GM06990 (cell line): ENCODE data around the gene DNAJC6.

Source experiments
- DNase-seq: peaks from one replicate; pipeline ENCODE4 v3.0.0-alpha.2; 2011; ENCODE audit not compliant: insufficient read length; ENCODE audit errors: extremely low read depth
- H3K27me3 ChIP-seq: replicated peaks from 2 replicates; pipeline ENCODE4 v1.6.0; 2011; ENCODE audit warnings: low read length; ENCODE audit not compliant: control insufficient read depth, insufficient read depth
- H3K36me3 ChIP-seq: 2 replicates; pipeline ENCODE4 v1.5.1; 2011; ENCODE audit warnings: low read length; ENCODE audit not compliant: control insufficient read depth, insufficient read depth
- H3K4me3 ChIP-seq: replicated peaks from 2 replicates; pipeline ENCODE4 v1.5.1; 2011; ENCODE audit warnings: low read depth, mild to moderate bottlenecking, control low read depth, low read length
- TF ChIP-seq, protein P1 (sequence below): IDR thresholded peaks from 2 replicates; pipeline ENCODE4 v1.5.1; 2011; ENCODE audit warnings: low read length, control low read depth, mild to moderate bottlenecking, inconsistent platforms; ENCODE audit not compliant: insufficient read depth, poor library complexity, severe bottlenecking

The DNAJC6 gene

DNA sequence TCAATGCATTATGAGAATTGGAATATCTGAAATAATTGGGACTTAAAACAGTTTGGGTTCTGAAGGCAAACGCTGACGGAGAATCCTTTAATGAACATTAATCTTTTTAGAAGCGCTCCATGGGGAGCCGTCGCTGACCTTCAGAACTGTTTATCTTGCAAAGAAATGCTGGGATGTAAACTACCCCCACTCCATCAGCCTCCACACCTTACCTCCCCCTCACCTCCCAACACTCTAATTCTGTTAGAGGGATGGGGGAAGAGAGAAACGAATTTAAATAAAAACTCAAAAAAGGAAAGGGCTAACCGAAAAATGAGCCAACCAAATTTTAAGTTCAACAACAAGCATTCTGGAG, 44.1 kb upstream of the DNAJC6 start:
- TF ChIP-seq, protein P1, sequence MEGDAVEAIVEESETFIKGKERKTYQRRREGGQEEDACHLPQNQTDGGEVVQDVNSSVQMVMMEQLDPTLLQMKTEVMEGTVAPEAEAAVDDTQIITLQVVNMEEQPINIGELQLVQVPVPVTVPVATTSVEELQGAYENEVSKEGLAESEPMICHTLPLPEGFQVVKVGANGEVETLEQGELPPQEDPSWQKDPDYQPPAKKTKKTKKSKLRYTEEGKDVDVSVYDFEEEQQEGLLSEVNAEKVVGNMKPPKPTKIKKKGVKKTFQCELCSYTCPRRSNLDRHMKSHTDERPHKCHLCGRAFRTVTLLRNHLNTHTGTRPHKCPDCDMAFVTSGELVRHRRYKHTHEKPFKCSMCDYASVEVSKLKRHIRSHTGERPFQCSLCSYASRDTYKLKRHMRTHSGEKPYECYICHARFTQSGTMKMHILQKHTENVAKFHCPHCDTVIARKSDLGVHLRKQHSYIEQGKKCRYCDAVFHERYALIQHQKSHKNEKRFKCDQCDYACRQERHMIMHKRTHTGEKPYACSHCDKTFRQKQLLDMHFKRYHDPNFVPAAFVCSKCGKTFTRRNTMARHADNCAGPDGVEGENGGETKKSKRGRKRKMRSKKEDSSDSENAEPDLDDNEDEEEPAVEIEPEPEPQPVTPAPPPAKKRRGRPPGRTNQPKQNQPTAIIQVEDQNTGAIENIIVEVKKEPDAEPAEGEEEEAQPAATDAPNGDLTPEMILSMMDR: no peak
- Histone ChIP-seq H3K27me3 (no peaks in the 10 kb centered on the region), H3K36me3 (no peaks in the 10 kb centered on the region), H3K4me3 (peak overlapping the region; percentile 63)
- DNase-seq: no peak

DNA sequence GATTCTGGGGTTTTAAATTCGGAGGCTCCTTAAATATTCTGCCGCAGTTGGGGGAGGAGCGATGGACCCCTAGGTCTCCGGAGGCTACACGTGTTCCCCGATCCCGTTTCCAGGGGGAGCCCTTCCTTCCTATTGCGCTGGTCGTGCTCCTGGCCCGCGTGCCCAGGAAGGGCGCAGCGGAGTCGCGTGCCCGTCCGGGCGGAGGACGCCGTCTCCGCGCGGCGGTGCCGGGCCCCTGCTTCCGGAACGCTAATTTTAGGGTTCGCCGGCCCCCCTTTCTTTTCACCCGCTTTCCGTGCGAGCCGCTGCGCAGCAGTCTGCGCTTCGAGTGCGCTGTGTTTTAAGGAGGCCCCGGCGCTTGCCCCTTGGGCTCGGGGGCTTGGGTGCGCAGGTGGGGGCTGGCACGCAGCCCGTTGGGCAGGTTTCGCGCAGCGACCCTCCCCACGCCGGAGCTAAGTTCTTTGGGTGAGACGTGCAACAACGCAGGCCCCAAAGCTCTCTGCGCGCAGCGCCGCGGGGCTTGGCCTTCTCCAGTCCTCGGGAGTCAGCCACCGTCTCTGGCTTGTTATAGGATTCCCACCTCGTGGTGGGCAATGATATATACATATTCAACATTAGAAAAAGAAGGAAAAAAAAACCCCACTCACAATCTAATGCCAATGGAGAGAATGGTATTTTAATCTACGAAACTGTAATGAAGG, 43.5 kb upstream of the DNAJC6 start:
- DNase-seq: peak; percentile 77
- Histone ChIP-seq H3K4me3 (peak overlapping the region; percentile 63), H3K36me3 (no peaks in the 10 kb centered on the region), H3K27me3 (no peaks in the 10 kb centered on the region)
- TF ChIP-seq, protein P1: no peak

DNA sequence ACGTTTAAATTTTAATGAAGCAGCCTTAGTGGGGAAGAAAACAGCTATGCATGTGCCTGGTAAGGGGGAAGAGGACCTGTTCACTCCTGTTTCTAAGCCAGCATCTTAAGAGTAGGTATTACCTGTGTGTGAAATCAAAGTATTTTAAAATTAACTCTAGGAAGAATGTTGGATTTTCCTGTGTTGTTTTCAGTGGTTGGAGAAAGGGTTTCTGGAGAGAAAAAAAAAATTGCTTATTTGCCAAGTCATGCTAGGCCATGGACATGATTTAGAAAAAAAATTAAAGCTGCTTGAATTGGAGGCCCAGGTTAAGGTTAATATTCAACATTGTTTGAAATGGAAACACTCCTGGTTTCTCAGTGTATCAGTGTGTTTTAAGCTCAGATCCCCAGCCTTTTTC, 42.9 kb upstream of the DNAJC6 start:
- Histone ChIP-seq H3K4me3 (no peak overlapping the region), H3K36me3 (no peaks in the 10 kb centered on the region), H3K27me3 (no peaks in the 10 kb centered on the region)
- no peak for DNase-seq
- TF ChIP-seq, protein P1: no peak

DNA sequence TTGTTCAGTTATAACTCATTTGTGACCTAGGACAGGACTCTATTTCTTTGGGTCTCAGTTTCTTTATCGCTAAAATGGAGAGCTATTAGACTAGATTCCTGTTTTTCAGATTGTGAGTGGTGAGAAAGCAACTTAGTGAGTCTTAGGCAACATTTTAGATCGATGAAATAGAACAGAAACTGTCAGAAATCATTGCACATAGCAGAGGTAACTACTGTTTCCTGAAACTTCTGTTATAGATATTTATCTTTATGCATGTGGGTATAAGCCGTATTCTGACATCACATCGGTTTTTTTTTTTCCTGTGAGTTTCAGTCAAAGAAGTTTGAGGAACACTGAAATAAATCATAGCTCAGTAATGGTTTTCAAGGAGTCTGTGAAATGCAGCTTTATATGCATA, 42.1 kb upstream of the DNAJC6 start:
- Histone ChIP-seq H3K36me3 (no peaks in the 10 kb centered on the region), H3K27me3 (no peaks in the 10 kb centered on the region), H3K4me3 (no peak overlapping the region)
- TF ChIP-seq, protein P1: no peak
- no peak for DNase-seq

DNA sequence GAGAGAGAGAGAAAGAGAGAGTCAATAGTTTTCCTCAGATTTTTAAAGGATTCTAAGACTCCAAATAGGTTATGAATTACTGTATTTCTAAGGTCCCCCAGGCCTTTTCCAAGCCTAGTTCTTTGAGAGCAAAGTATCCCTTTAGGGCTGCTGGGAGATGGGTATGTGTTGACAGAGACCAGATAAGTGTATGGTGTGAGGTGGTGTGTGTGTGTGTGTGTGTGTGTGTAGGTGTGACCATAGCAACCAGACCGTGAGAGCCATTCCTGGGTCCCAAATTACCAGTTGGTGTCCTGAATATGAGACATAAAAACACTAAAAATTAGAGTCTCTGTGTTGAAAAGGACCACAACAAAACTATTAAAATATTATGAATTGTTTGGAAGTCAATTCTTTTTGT, 41.7 kb upstream of the DNAJC6 start:
- no peak for DNase-seq
- Histone ChIP-seq H3K36me3 (no peaks in the 10 kb centered on the region), H3K27me3 (no peaks in the 10 kb centered on the region), H3K4me3 (no peak overlapping the region)
- TF ChIP-seq, protein P1: no peak

DNA sequence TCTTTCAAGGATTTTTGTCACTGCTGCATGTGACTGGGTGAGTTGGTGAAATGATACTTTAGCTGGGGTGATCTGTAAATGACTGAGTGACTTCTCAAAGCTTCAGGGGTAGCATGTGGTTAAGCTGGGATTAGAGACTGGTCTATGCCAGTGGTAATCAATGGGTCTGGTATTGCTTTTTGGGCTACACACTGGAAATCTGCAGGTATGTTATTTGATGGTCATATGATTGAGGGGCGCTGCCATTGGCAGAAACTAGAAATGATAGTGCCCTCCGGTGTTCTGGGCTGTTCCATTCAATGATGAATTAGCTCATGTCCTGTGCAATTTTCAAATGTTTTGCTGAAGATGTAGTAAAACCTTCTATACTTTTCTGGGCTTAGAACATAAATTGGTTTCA, 39.7 kb upstream of the DNAJC6 start:
- TF ChIP-seq, protein P1: no peak
- no peak for DNase-seq

More for the DNA sequence above, 39.7 kb upstream of the DNAJC6 start:
- Histone ChIP-seq H3K27me3 (no peaks in the 10 kb centered on the region), H3K4me3 (no peak overlapping the region), H3K36me3 (no peaks in the 10 kb centered on the region)
